Kidney epithelial cell (primary cell): ENCODE data around the gene TSPAN16. TPM values are rescaled to one million over a fixed set of nuclear protein-coding genes. Genes with fewer than 3 reads are reported as not detected.

Experiments
- DNase-seq: peaks from one replicate; pipeline ENCODE4 v3.0.0-alpha.2; 2010; ENCODE audit warnings: low read depth
- H3K27me3 ChIP-seq: 2 replicates; pipeline ENCODE4 v1.6.0; 2011; ENCODE audit warnings: low read length; ENCODE audit not compliant: control insufficient read depth, insufficient read depth
- H3K36me3 ChIP-seq: 2 replicates; pipeline ENCODE4 v1.5.1; 2011; ENCODE audit warnings: low read length; ENCODE audit not compliant: control insufficient read depth, insufficient read depth
- H3K4me3 ChIP-seq: 2 replicates; pipeline ENCODE4 v1.5.1; 2011; ENCODE audit warnings: low read depth, mild to moderate bottlenecking, control low read depth, low read length
- CTCF ChIP-seq: IDR thresholded peaks from 2 replicates; pipeline ENCODE4 v1.5.1; 2011; ENCODE audit warnings: mild to moderate bottlenecking, moderate library complexity, low read length, control low read depth, inconsistent platforms; ENCODE audit not compliant: insufficient read depth, poor library complexity, severe bottlenecking
- total RNA-seq: library from RNA; depleted of rRNA; stranded (reverse); fragments of >200 nt; gene quantifications from 2 replicates; pipeline ENCODE4 v1.2.3, GENCODE V29; 2015

TSPAN16 gene
- total RNA-seq, 1 donor from 2014 or later: not detected

GRCh38 chr19:11293433-11294389, 2.2 kb upstream of the TSPAN16 start:
- peak; percentile 100 for TF ChIP-seq CTCF
- peak; percentile 43 for DNase-seq
- Histone ChIP-seq H3K4me3 (peak overlapping the region; percentile 12), H3K27me3 (no peaks in the 10 kb centered on the region), H3K36me3 (no peaks in the 10 kb centered on the region)

DNA sequence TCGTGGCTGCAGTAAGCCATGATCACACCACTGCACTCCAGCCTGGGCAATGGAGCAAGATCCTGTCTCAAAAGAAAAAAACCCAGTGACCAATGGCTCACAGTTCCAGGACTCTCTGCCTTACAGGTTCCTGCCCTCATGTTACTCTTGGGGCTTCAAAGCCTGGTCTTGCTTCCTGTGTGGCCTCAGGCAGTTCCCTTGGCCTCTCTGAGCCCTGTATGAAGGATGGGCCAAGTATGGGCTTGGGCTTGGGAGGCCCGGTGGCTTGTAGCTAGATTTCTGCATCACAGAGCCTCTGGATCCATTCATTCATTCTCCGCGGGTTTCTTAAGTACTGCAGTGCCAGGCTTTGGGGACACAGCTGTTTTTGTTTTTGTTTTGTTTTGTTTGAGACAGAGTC, 780 bp upstream of the TSPAN16 start:
- TF ChIP-seq CTCF: no peak
- H3K36me3 ChIP-seq: no peaks in the 10 kb centered on the region
- no peaks in the 10 kb centered on the region for H3K27me3 ChIP-seq
- no peak overlapping the region for H3K4me3 ChIP-seq
- DNase-seq: no peak

DNA sequence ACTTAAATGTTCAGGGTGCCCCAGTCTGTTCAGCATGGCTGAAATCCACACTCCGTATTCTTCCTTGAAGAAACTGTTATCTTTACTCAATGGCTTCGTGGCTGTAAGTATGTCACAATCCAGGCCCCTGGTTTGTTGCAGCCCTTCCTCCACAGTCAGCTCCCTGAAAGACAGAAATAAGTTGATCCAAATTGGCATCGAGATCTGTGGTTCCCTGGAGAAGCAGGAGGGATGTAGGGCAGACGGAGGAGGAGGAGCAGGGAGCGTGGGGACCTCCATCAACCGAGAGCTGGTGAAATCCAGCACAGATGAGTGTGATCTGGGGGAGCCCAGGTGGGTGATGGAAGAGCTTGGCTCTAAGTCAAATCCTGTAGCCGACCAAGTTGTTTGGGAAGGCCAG, 304 bp downstream of the TSPAN16 start:
- H3K36me3 ChIP-seq: no peaks in the 10 kb centered on the region
- H3K27me3 ChIP-seq: no peaks in the 10 kb centered on the region
- no peak for TF ChIP-seq CTCF
- DNase-seq: no peak
- no peak overlapping the region for H3K4me3 ChIP-seq

- Histone ChIP-seq H3K36me3 (no peaks in the 10 kb centered on the region), H3K27me3 (no peaks in the 10 kb centered on the region), H3K4me3 (no peak overlapping the region)
- no peak for DNase-seq
- no peak for TF ChIP-seq CTCF
These were observed 4.2 kb downstream of the TSPAN16 start for GRCh38 chr19:11299946-11300810.

GRCh38 chr19:11300811-11301120, 4.8 kb downstream of the TSPAN16 start:
- DNase-seq: no peak
- Histone ChIP-seq H3K27me3 (no peaks in the 10 kb centered on the region), H3K36me3 (no peaks in the 10 kb centered on the region), H3K4me3 (no peak overlapping the region)
- TF ChIP-seq CTCF: no peak
